Liver (tissue), 9 donors: Measurements from ENCODE around the gene FBXO48. TPM values are rescaled to one million over a fixed set of nuclear protein-coding genes. Genes with fewer than 3 reads are reported as not detected.
A peak's percentile ranks its signal among the peaks of the same experiment; 100 is the strongest.

Experiments
- DNase-seq: peaks from one replicate; pipeline ENCODE4 v3.0.0-alpha.2; 2017; ENCODE audit warnings: low spot score
- H3K27ac ChIP-seq, 2 donors: one replicate each; pipeline ENCODE4 v1.7.0; 2013; ENCODE audit warnings: inconsistent platforms in 2 of 2, low read length in 2 of 2, control low read depth in 1 of 2, low read depth in 1 of 2, mild to moderate bottlenecking in 1 of 2
- H3K27me3 ChIP-seq, 4 donors: one replicate each; pipeline versions ENCODE4 v1.6.1 to v1.7.0; 2013; ENCODE audit warnings: low read length in 3 of 4, inconsistent platforms in 1 of 4, mild to moderate bottlenecking in 1 of 4, moderate library complexity in 1 of 4; ENCODE audit not compliant: control insufficient read depth in 4 of 4, insufficient read depth in 4 of 4
- H3K36me3 ChIP-seq, 4 donors: one replicate each; pipeline versions ENCODE4 v1.6.1 to v1.7.0; 2013; ENCODE audit warnings: low read length in 3 of 4, mild to moderate bottlenecking in 3 of 4, low read depth in 1 of 4, moderate library complexity in 1 of 4; ENCODE audit not compliant: control insufficient read depth in 4 of 4, insufficient read depth in 3 of 4
- H3K4me1 ChIP-seq, 4 donors: one replicate each; pipeline versions ENCODE4 v1.6.1 to v1.7.0; 2013; ENCODE audit warnings: low read length in 3 of 4, mild to moderate bottlenecking in 3 of 4, moderate library complexity in 1 of 4; ENCODE audit not compliant: control insufficient read depth in 4 of 4, insufficient read depth in 4 of 4
- H3K4me3 ChIP-seq, 3 donors: one replicate each; pipeline versions ENCODE4 v1.6.1 to v1.7.0; 2013; ENCODE audit warnings: low read length in 3 of 3, control low read depth in 1 of 3, low read depth in 1 of 3, mild to moderate bottlenecking in 1 of 3
- H3K9ac ChIP-seq, 2 donors: one replicate each; pipeline ENCODE4 v1.7.0; 2013; ENCODE audit warnings: low read length in 2 of 2, mild to moderate bottlenecking in 2 of 2, moderate library complexity in 2 of 2, control low read depth in 1 of 2, low read depth in 1 of 2
- H3K9me3 ChIP-seq, 4 donors: one replicate each; pipeline versions ENCODE4 v1.6.1 to v1.7.0; 2013; ENCODE audit warnings: low read length in 3 of 4; ENCODE audit not compliant: control insufficient read depth in 4 of 4
- EGR1 ChIP-seq, 2 donors: IDR thresholded peaks; 2 replicates each; pipeline ENCODE4 v1.6.1; 2016 to 2018; ENCODE audit warnings: antibody characterized with exemption in 2 of 2, low read depth in 2 of 2
- FOXA1 ChIP-seq: IDR thresholded peaks from 2 replicates; pipeline ENCODE4 v1.6.1; 2016; ENCODE audit warnings: antibody characterized with exemption
- FOXA2 ChIP-seq: IDR thresholded peaks from 2 replicates; pipeline ENCODE4 v1.6.1; 2016; ENCODE audit warnings: antibody characterized with exemption
- GABPA ChIP-seq, 2 donors: IDR thresholded peaks in 1 of 2; conservative IDR thresholded peaks in 1 of 2; 2 replicates each; pipeline ENCODE4 v1.6.1; 2016; ENCODE audit warnings: antibody characterized with exemption in 2 of 2, mild to moderate bottlenecking in 1 of 2, moderate library complexity in 1 of 2
- HNF4A ChIP-seq, 2 donors: conservative IDR thresholded peaks; 2 replicates each; pipeline ENCODE4 v1.6.1; 2016; ENCODE audit warnings: antibody characterized with exemption in 2 of 2, mild to moderate bottlenecking in 2 of 2
- HNF4G ChIP-seq: IDR thresholded peaks from 2 replicates; pipeline ENCODE4 v1.6.1; 2016; ENCODE audit warnings: antibody characterized with exemption
- JUND ChIP-seq, 2 donors: IDR thresholded peaks; 2 replicates each; pipeline ENCODE4 v1.6.1; 2016; ENCODE audit warnings: antibody characterized with exemption in 2 of 2
- NR2F2 ChIP-seq: IDR thresholded peaks from 2 replicates; pipeline ENCODE4 v1.6.1; 2016; ENCODE audit warnings: antibody characterized with exemption
- RAD21 ChIP-seq, 2 donors: IDR thresholded peaks; 2 replicates each; pipeline ENCODE4 v1.6.1; 2016; ENCODE audit warnings: antibody characterized with exemption in 2 of 2, mild to moderate bottlenecking in 2 of 2
- RXRA ChIP-seq, 2 donors: IDR thresholded peaks; 2 replicates each; pipeline ENCODE4 v1.6.1; 2017 to 2018; ENCODE audit warnings: antibody characterized with exemption in 2 of 2, mild to moderate bottlenecking in 1 of 2
- SP1 ChIP-seq: IDR thresholded peaks from 2 replicates; pipeline ENCODE4 v1.6.1; 2018; ENCODE audit warnings: antibody characterized with exemption, mild to moderate bottlenecking
- TAF1 ChIP-seq: conservative IDR thresholded peaks from 2 replicates; pipeline ENCODE4 v1.6.1; 2016; ENCODE audit warnings: antibody characterized with exemption, mild to moderate bottlenecking
- YY1 ChIP-seq: IDR thresholded peaks from 2 replicates; pipeline ENCODE4 v1.6.1; 2016; ENCODE audit warnings: antibody characterized with exemption, mild to moderate bottlenecking
- WGBS: extraction: QIAGEN DNeasy Blood & Tissue Kit; methylation state at CpG from one replicate; pipeline ENCODE4 v1.1.7; 2013; 5-methylcytosine and 5-hydroxymethylcytosine counted together
- polyA plus RNA-seq, 2 donors: library from polyadenylated mRNA; stranded (reverse) in 1 of 2; unstranded in 1 of 2; fragments of 200-250 nt in 1 of 2; fragments of >200 nt in 1 of 2; fragmentation: Nextera tagmentation in 1 of 2; extraction: Ambion mirVana in 1 of 2; gene quantifications; one replicate each; pipeline versions ENCODE4 v1.2.1 to v1.2.3, GENCODE V29; 2013 to 2015
- total RNA-seq, 2 donors: library from RNA; depleted of rRNA; stranded (reverse); fragments of >200 nt; gene quantifications; one replicate each; pipeline ENCODE4 v1.2.3, GENCODE V29; 2014
- TF ChIP-seq, protein P1 (sequence below): IDR thresholded peaks from 2 replicates; pipeline ENCODE4 v1.6.1; 2016; ENCODE audit warnings: antibody characterized with exemption
- TF ChIP-seq, protein P2 (sequence below): IDR thresholded peaks from 2 replicates; pipeline ENCODE4 v1.6.1; 2016; ENCODE audit warnings: antibody characterized with exemption
- TF ChIP-seq, protein P3 (sequence below): IDR thresholded peaks from 2 replicates; pipeline ENCODE4 v1.6.1; 2016; ENCODE audit warnings: antibody characterized with exemption
- TF ChIP-seq, protein P4 (sequence below): fragments of 150-350 bp; IDR thresholded peaks from 2 replicates; pipeline ENCODE4 v1.5.1; 2017; ENCODE audit warnings: improper control_type of control experiment, low read depth, low read length; ENCODE audit not compliant: missing input control
- TF ChIP-seq, protein P5 (sequence below): IDR thresholded peaks from 2 replicates; pipeline ENCODE4 v1.6.1; 2016; ENCODE audit warnings: antibody characterized with exemption, mild to moderate bottlenecking
- donor health status: healthy.
- donor health status: healthy.
- donor health status: healthy.
- donor health status: healthy.
- donor health status: healthy.

FBXO48 gene, protein sequence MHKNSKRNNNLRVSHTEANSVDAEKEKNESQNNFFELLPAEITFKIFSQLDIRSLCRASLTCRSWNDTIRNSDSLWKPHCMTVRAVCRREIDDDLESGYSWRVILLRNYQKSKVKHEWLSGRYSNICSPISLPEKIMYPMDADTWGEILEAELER
- total RNA-seq: under 1 TPM; 0.75 TPM
- 1 to 10 TPM in 1 of 2 donors, under 1 TPM in 1; 0.45 to 1.0 TPM for polyA plus RNA-seq

DNA sequence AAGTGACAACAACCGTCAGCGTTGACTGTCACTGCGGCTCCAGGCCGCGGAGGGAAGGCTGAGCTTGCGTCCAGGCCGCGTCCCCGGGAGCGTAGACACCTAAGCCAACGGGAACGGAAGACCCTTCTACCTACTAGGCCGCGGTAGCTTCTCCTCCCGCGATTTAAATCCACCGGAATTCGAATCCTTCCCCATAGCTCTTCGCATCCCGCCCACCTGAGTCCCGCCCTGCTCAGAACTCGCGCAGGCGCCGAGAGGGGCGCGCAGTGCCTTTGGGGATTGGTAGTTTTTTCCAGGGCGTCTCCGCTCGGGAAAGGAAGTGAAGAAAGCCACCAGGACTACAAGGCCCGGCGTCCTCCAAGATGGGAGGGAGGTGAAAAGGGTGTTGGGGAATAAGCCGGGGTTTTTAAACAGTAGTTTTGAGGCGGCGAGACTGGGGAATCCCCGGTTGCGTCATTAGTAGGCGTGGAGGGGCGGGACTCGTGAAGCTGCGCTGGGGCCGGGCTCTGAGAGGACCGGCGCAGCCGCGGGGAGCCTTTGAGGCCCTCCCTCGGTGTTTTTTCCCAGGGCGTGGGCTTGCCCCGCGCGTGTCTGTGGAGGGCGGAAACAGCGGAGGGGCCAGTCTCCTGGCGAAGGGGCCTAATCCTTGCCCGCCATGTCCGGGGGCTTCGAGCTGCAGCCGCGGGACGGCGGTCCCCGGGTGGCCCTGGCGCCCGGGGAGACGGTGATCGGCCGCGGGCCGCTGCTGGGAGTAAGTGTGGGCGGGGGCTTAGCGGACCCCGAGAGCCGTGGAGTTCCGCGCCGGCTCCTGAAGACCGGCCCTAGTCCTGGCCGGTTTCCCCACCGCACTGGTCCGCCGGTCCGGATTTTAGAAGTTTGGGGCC lies at the start of gene FBXO48, which contains the start of gene APLF:
Gene FBXO48 (minus strand): TSS at position 218 of the 884 bp plus-strand sequence. CDS start 2,149 bp downstream, outside the sequence.
Gene APLF (plus strand): TSS at position 509 of the 884 bp plus-strand sequence. CDS start 147 bp downstream, at position 656.
- peak; percentile 26 for TF ChIP-seq HNF4G
- TF ChIP-seq RAD21 (IDR thresholded peaks at IDR 0.05): peak; percentile 34 to 44
- TF ChIP-seq, protein P1, sequence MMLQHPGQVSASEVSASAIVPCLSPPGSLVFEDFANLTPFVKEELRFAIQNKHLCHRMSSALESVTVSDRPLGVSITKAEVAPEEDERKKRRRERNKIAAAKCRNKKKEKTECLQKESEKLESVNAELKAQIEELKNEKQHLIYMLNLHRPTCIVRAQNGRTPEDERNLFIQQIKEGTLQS: peak; percentile 91
- TF ChIP-seq RXRA (IDR thresholded peaks at IDR 0.05): peak; percentile 57 to 67
- TF ChIP-seq, protein P2, sequence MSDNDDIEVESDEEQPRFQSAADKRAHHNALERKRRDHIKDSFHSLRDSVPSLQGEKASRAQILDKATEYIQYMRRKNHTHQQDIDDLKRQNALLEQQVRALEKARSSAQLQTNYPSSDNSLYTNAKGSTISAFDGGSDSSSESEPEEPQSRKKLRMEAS: peak; percentile 72
- peak; percentile 37 for TF ChIP-seq NR2F2
- TF ChIP-seq, protein P3, sequence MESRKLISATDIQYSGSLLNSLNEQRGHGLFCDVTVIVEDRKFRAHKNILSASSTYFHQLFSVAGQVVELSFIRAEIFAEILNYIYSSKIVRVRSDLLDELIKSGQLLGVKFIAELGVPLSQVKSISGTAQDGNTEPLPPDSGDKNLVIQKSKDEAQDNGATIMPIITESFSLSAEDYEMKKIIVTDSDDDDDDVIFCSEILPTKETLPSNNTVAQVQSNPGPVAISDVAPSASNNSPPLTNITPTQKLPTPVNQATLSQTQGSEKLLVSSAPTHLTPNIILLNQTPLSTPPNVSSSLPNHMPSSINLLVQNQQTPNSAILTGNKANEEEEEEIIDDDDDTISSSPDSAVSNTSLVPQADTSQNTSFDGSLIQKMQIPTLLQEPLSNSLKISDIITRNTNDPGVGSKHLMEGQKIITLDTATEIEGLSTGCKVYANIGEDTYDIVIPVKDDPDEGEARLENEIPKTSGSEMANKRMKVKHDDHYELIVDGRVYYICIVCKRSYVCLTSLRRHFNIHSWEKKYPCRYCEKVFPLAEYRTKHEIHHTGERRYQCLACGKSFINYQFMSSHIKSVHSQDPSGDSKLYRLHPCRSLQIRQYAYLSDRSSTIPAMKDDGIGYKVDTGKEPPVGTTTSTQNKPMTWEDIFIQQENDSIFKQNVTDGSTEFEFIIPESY: peak; percentile 95
- TF ChIP-seq, protein P4, sequence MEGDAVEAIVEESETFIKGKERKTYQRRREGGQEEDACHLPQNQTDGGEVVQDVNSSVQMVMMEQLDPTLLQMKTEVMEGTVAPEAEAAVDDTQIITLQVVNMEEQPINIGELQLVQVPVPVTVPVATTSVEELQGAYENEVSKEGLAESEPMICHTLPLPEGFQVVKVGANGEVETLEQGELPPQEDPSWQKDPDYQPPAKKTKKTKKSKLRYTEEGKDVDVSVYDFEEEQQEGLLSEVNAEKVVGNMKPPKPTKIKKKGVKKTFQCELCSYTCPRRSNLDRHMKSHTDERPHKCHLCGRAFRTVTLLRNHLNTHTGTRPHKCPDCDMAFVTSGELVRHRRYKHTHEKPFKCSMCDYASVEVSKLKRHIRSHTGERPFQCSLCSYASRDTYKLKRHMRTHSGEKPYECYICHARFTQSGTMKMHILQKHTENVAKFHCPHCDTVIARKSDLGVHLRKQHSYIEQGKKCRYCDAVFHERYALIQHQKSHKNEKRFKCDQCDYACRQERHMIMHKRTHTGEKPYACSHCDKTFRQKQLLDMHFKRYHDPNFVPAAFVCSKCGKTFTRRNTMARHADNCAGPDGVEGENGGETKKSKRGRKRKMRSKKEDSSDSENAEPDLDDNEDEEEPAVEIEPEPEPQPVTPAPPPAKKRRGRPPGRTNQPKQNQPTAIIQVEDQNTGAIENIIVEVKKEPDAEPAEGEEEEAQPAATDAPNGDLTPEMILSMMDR: no peak
- TF ChIP-seq SP1: peak; percentile 82
- peak; percentile 58 for TF ChIP-seq TAF1
- peak in 1 of 2 donors; percentile 45 for TF ChIP-seq EGR1 (IDR thresholded peaks at IDR 0.05; ENCODE audit: low read depth in 2 of 2)
- no peak for TF ChIP-seq FOXA2
- peak; percentile 83 to 90 for TF ChIP-seq JUND (IDR thresholded peaks at IDR 0.05)
- TF ChIP-seq GABPA (IDR thresholded peaks at IDR 0.05 in 1 of 2, conservative IDR thresholded peaks at IDR 0.05 in 1 of 2): peak; percentile 56 to 82
- TF ChIP-seq YY1: peak; percentile 96
- TF ChIP-seq FOXA1: no peak
- TF ChIP-seq HNF4A (conservative IDR thresholded peaks at IDR 0.05): peak; percentile 30 to 52
- TF ChIP-seq, protein P5, sequence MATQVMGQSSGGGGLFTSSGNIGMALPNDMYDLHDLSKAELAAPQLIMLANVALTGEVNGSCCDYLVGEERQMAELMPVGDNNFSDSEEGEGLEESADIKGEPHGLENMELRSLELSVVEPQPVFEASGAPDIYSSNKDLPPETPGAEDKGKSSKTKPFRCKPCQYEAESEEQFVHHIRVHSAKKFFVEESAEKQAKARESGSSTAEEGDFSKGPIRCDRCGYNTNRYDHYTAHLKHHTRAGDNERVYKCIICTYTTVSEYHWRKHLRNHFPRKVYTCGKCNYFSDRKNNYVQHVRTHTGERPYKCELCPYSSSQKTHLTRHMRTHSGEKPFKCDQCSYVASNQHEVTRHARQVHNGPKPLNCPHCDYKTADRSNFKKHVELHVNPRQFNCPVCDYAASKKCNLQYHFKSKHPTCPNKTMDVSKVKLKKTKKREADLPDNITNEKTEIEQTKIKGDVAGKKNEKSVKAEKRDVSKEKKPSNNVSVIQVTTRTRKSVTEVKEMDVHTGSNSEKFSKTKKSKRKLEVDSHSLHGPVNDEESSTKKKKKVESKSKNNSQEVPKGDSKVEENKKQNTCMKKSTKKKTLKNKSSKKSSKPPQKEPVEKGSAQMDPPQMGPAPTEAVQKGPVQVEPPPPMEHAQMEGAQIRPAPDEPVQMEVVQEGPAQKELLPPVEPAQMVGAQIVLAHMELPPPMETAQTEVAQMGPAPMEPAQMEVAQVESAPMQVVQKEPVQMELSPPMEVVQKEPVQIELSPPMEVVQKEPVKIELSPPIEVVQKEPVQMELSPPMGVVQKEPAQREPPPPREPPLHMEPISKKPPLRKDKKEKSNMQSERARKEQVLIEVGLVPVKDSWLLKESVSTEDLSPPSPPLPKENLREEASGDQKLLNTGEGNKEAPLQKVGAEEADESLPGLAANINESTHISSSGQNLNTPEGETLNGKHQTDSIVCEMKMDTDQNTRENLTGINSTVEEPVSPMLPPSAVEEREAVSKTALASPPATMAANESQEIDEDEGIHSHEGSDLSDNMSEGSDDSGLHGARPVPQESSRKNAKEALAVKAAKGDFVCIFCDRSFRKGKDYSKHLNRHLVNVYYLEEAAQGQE: peak; percentile 86
- Histone ChIP-seq H3K4me1 (peaks cover 0 to 30% (median 20%) of the 10 kb centered on the region in 4 donors), H3K9ac (peak within 1 kb of the TSS; percentile 90 to 91), H3K9me3 (no peaks in the 10 kb centered on the region), H3K36me3 (no peaks in the 10 kb centered on the region), H3K27ac (peak within 1 kb of the TSS; percentile 78 to 89), H3K4me3 (peak within 1 kb of the TSS; percentile 84 to 99 (median 87)), H3K27me3 (no peaks in the 10 kb centered on the region)
- DNase-seq: peak; percentile 98
- WGBS: under 1% methylated on average over 82 of the region's 82 CpGs
